ENCODE data around the gene BABAM1. TPM values are rescaled to one million over a fixed set of nuclear protein-coding genes. Genes with fewer than 3 reads are reported as not detected.

Gene BABAM1
- total and polyA plus RNA-seq, 2 donors (not counting 1 experiment from before 2014, with no cell fraction given) = 68.8 to 74.3 TPM

DNA sequence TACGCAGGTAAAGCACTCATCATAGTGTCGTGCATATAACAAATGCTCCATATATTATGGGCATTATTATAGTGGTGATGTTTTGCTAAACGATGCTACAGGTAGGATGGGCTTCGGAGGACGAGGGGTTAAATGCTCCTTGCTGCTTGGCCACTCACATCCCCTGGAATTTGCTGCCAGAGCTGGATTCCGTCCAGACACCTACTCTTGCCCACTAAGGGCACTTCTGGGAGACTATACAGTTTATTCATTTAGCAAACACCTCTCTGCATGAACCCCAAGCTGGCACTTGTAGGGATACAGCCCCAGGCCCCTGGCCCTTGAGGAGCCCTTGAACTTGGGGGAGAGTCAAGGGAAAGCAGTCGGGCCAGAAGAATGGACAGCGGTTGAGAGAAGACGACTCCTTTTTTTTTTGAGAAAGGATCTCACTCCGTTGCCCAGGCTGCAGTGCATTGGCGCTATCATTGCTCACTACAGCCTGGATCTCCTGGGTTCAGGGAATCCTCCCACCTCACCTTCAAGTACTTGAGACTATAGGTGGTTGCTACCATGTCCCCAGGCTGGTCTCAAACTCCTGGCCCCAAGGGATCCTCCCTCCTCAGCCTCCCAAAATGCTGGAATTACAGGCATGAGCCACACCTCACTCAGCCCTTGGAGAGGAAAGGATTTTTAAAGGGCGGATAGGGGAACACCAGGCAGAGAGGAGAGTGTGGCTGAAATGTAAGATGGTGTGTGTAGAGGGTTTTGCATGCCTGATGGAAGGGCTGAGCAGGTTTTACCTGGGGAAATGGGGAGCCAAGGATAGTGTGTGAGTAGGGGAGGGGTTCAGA is 37.4 kb downstream of the BABAM1 start:
- Histone ChIP-seq H3K79me2 (ENCODE audit: control insufficient read depth, insufficient read depth, low read length) (peaks cover 2% of the 10 kb centered on the region), H3K27me3 (ENCODE audit: control insufficient read depth, insufficient read depth, low read length) (no peaks in the 10 kb centered on the region), H3K4me3 (replicated peaks in 1 of 4; ENCODE audit: control extremely low read depth in 1 of 4, insufficient read depth in 1 of 4, low read depth in 3 of 4, low read length in 4 of 4) (peak overlapping the region in 1 of 4 experiments; percentile 86), H3K27ac (ENCODE audit: insufficient read depth, low read length) (no peak overlapping the region), H3K4me2 (ENCODE audit: extremely low read depth, insufficient read depth, low read length) (no peak overlapping the region), H3K4me1 (ENCODE audit: control insufficient read depth, extremely low read depth, insufficient read depth, low read length) (peaks cover 5% of the 10 kb centered on the region), H3K36me3 (ENCODE audit: control insufficient read depth, insufficient read depth, low read length) (no peaks in the 10 kb centered on the region), H3K9ac (ENCODE audit: insufficient read depth, low read length) (no peak overlapping the region), H3K9me3 (ENCODE audit: control insufficient read depth, insufficient read depth, low read depth, low read length) (no peaks in the 10 kb centered on the region), H4K20me1 (ENCODE audit: control insufficient read depth, extremely low read depth, insufficient read depth, low read length) (no peaks in the 10 kb centered on the region), H2AFZ (ENCODE audit: low read length) (no peak overlapping the region)
- no peak for DNase-seq (ENCODE audit: low read depth in 2 of 2)
- TF ChIP-seq EZH2 (IDR thresholded peaks at IDR 0.05; ENCODE audit: low read length, missing control alignments) = no peak
- TF ChIP-seq, protein P1, sequence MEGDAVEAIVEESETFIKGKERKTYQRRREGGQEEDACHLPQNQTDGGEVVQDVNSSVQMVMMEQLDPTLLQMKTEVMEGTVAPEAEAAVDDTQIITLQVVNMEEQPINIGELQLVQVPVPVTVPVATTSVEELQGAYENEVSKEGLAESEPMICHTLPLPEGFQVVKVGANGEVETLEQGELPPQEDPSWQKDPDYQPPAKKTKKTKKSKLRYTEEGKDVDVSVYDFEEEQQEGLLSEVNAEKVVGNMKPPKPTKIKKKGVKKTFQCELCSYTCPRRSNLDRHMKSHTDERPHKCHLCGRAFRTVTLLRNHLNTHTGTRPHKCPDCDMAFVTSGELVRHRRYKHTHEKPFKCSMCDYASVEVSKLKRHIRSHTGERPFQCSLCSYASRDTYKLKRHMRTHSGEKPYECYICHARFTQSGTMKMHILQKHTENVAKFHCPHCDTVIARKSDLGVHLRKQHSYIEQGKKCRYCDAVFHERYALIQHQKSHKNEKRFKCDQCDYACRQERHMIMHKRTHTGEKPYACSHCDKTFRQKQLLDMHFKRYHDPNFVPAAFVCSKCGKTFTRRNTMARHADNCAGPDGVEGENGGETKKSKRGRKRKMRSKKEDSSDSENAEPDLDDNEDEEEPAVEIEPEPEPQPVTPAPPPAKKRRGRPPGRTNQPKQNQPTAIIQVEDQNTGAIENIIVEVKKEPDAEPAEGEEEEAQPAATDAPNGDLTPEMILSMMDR (conservative IDR thresholded peaks at IDR 0.05 in 1 of 2, IDR thresholded peaks at IDR 0.05 in 1 of 2; ENCODE audit: low read depth in 1 of 2, low read length in 2 of 2) = no peak

DNA sequence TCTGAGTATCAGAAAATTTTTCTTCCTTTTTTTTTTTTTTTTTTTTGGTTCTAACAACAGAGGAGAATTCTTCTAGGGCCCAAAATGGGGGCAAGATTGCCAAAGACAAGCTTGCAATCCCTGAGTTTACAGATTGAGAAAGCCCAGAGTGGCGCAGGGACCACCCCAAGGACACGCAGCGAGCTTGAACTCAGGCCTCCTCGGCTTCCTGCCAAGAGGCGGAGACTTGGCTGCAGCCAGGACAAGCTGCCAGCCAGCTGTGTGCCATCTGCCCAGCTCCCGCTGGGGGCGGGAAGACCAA is 37.9 kb downstream of the BABAM1 start:
- peak overlapping the region in 2 of 4 experiments; percentile 31 to 86 for H3K4me3 ChIP-seq (replicated peaks in 1 of 4; ENCODE audit: control extremely low read depth in 1 of 4, insufficient read depth in 1 of 4, low read depth in 3 of 4, low read length in 4 of 4)
- no peaks in the 10 kb centered on the region for H3K36me3 ChIP-seq (ENCODE audit: control insufficient read depth, insufficient read depth, low read length)
- TF ChIP-seq EZH2 (IDR thresholded peaks at IDR 0.05; ENCODE audit: low read length, missing control alignments) = no peak
- TF ChIP-seq, protein P1 (conservative IDR thresholded peaks at IDR 0.05 in 1 of 2, IDR thresholded peaks at IDR 0.05 in 1 of 2; ENCODE audit: low read depth in 1 of 2, low read length in 2 of 2) = no peak
- H4K20me1 ChIP-seq (ENCODE audit: control insufficient read depth, extremely low read depth, insufficient read depth, low read length) = no peaks in the 10 kb centered on the region
- no peaks in the 10 kb centered on the region for H3K27me3 ChIP-seq (ENCODE audit: control insufficient read depth, insufficient read depth, low read length)
- no peak overlapping the region for H3K9ac ChIP-seq (ENCODE audit: insufficient read depth, low read length)
- peaks cover 6% of the 10 kb centered on the region for H3K4me1 ChIP-seq (ENCODE audit: control insufficient read depth, extremely low read depth, insufficient read depth, low read length)
- no peak overlapping the region for H3K27ac ChIP-seq (ENCODE audit: insufficient read depth, low read length)
- H3K9me3 ChIP-seq (ENCODE audit: control insufficient read depth, insufficient read depth, low read depth, low read length) = no peaks in the 10 kb centered on the region
- H2AFZ ChIP-seq (ENCODE audit: low read length) = no peak overlapping the region
- H3K4me2 ChIP-seq (ENCODE audit: extremely low read depth, insufficient read depth, low read length) = no peak overlapping the region
- no peak for DNase-seq (ENCODE audit: low read depth in 2 of 2)
- peaks cover 8% of the 10 kb centered on the region for H3K79me2 ChIP-seq (ENCODE audit: control insufficient read depth, insufficient read depth, low read length)

DNA sequence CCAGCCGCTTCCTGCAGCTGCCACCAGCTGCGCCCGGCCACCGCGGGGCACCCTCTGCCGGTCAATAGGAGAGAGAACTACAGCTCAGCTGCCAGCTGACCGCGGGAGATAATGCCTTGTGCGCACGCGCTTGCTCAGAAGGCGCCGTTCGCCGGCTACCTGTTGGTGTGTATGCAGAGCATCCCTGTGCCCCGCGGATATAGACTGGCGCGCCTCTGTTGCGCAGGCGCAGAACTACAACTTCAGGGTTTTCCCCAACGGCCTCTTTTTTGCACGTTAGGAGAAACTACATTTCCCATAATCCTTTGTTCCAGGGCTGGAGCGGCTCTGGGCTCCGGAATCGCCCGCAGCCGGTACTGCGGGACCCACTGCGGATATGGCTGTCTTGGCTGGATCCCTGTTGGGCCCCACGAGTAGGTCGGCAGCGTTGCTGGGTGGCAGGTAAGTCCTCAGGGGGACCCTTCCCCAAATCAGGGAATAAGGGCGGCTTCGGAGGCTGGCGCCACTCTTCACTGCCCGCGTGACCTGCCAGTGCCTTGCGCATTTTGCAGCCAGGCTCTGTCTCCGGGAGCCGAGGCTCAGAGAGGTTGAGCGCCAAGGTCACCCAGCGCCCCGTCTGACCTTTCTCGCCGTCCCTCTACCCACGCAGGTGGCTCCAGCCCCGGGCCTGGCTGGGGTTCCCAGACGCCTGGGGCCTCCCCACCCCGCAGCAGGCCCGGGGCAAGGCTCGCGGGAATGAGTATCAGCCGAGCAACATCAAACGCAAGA is 38.5 kb downstream of the BABAM1 start, which contains the start of gene MRPL34:
Gene MRPL34, plus strand, starts transcription at position 356 of the 768 bp plus-strand sequence. Its CDS starts 21 bp downstream, at position 377.
- Histone ChIP-seq H3K27ac (ENCODE audit: insufficient read depth, low read length) (peak within 1 kb of the TSS; percentile 62), H3K79me2 (ENCODE audit: control insufficient read depth, insufficient read depth, low read length) (peaks cover 13% of the 10 kb centered on the region), H3K4me1 (ENCODE audit: control insufficient read depth, extremely low read depth, insufficient read depth, low read length) (peaks cover 10% of the 10 kb centered on the region), H3K4me3 (replicated peaks in 1 of 4; ENCODE audit: control extremely low read depth in 1 of 4, insufficient read depth in 1 of 4, low read depth in 3 of 4, low read length in 4 of 4) (peak within 1 kb of the TSS; percentile 83 to 90 (median 84)), H3K4me2 (ENCODE audit: extremely low read depth, insufficient read depth, low read length) (peak within 1 kb of the TSS; percentile 97), H3K9me3 (ENCODE audit: control insufficient read depth, insufficient read depth, low read depth, low read length) (no peaks in the 10 kb centered on the region), H2AFZ (ENCODE audit: low read length) (peak within 1 kb of the TSS; percentile 84), H3K27me3 (ENCODE audit: control insufficient read depth, insufficient read depth, low read length) (no peaks in the 10 kb centered on the region), H4K20me1 (ENCODE audit: control insufficient read depth, extremely low read depth, insufficient read depth, low read length) (no peaks in the 10 kb centered on the region), H3K9ac (ENCODE audit: insufficient read depth, low read length) (peak within 1 kb of the TSS; percentile 81), H3K36me3 (ENCODE audit: control insufficient read depth, insufficient read depth, low read length) (no peaks in the 10 kb centered on the region)
- TF ChIP-seq, protein P1 (conservative IDR thresholded peaks at IDR 0.05 in 1 of 2, IDR thresholded peaks at IDR 0.05 in 1 of 2; ENCODE audit: low read depth in 1 of 2, low read length in 2 of 2) = peak; percentile 52 to 68
- no peak for TF ChIP-seq EZH2 (IDR thresholded peaks at IDR 0.05; ENCODE audit: low read length, missing control alignments)
- DNase-seq (ENCODE audit: low read depth in 2 of 2) = peak; percentile 97 to 99
